Esophagus squamous epithelium (tissue), 5 donors: ENCODE measurements around the gene CFAP90. TPM values are rescaled to one million over a fixed set of nuclear protein-coding genes. Genes with fewer than 3 reads are reported as not detected.

Experiments
- DNase-seq: peaks from one replicate; lab custom pipeline; 2025; lab: John Stamatoyannopoulos, UW
- H3K27ac ChIP-seq, 4 donors: fragments of 200-600 bp; sonication (generic); one replicate each; pipeline ENCODE4 v1.5.1; 2016 to 2019; ENCODE audit warnings: mild to moderate bottlenecking in 1 of 4
- H3K27me3 ChIP-seq, 4 donors: fragments of 200-600 bp; sonication (generic); 1 replicate in 3 of 4; 2 replicates in 1 of 4; pipeline versions ENCODE4 v1.5.1 to v1.6.0; 2017 to 2021; ENCODE audit warnings: antibody characterized with exemption in 1 of 4
- H3K36me3 ChIP-seq, 3 donors: fragments of 200-600 bp; sonication (generic); one replicate each; pipeline ENCODE4 v1.5.1; 2016 to 2019
- H3K4me1 ChIP-seq, 3 donors: fragments of 200-600 bp; sonication (generic); one replicate each; pipeline ENCODE4 v1.5.1; 2017 to 2019
- H3K4me3 ChIP-seq, 4 donors: fragments of 200-600 bp; sonication (generic); 1 replicate in 3 of 4; 2 replicates in 1 of 4; pipeline ENCODE4 v1.5.1; 2016 to 2019; ENCODE audit warnings: mild to moderate bottlenecking in 2 of 4, moderate library complexity in 1 of 4
- H3K9me3 ChIP-seq, 3 donors: fragments of 200-600 bp; sonication (generic); one replicate each; pipeline ENCODE4 v1.5.1; 2016 to 2019
- CTCF ChIP-seq, 6 experiments: fragments of 450-650 bp in 4 of 6; fragments of 200-600 bp in 2 of 6; sonication (generic) in 2 of 6; IDR thresholded peaks; one replicate each; pipeline ENCODE4 v1.5.1; 2016 to 2019; ENCODE audit warnings: antibody characterized with exemption in 6 of 6, mild to moderate bottlenecking in 4 of 6, moderate library complexity in 4 of 6
- POLR2A ChIP-seq, 4 donors: fragments of 450-650 bp; IDR thresholded peaks; one replicate each; pipeline ENCODE4 v1.6.1; 2017; ENCODE audit warnings: antibody characterized with exemption in 4 of 4, mild to moderate bottlenecking in 4 of 4, moderate library complexity in 3 of 4
- WGBS, 2 donors: methylation state at CpG; one replicate each; pipeline ENCODE4 v1.1.5; 2018; 5-methylcytosine and 5-hydroxymethylcytosine counted together
- intact Hi-C: fragments of 100-400 bp; cut with DNase I; formaldehyde crosslinking; loops from one replicate; pipeline ENCODE4 v1.15.0; 2022
- total RNA-seq, 4 donors: library from RNA; depleted of rRNA; stranded (reverse); fragments of >200 nt; gene quantifications; one replicate each; pipeline ENCODE4 v1.1.0, GENCODE V29; 2016
- donor health status: DM: yes; HTN: yes; CAD: no.

CFAP90 gene
- total RNA-seq, 4 donors from 2014 or later = not detected

- Histone ChIP-seq H3K4me1 (no peaks in the 10 kb centered on the region), H3K9me3 (no peaks in the 10 kb centered on the region), H3K36me3 (peaks cover 0 to 57% (median 16%) of the 10 kb centered on the region in 3 donors), H3K4me3 (no peak overlapping the region), H3K27me3 (no peaks in the 10 kb centered on the region), H3K27ac (no peak overlapping the region)
- WGBS, 2 donors = 64 to 74% methylated on average over 8 to 9 of the region's 9 CpGs
- intact Hi-C loops = no loop called here
- DNase-seq = no peak
- TF ChIP-seq POLR2A (IDR thresholded peaks at IDR 0.05) = no peak
- TF ChIP-seq CTCF (IDR thresholded peaks at IDR 0.05) = no peak
These were observed 7.1 kb upstream of the CFAP90 start for GRCh38 chr5:7857926-7858632.

- TF ChIP-seq POLR2A (IDR thresholded peaks at IDR 0.05) (no peak), CTCF (IDR thresholded peaks at IDR 0.05) (no peak)
- DNase-seq = no peak
- Histone ChIP-seq H3K36me3 (peaks cover 0 to 50% (median 16%) of the 10 kb centered on the region in 3 donors), H3K27ac (no peak overlapping the region), H3K4me1 (peaks cover 0 to 2% (median 0%) of the 10 kb centered on the region in 3 donors), H3K27me3 (no peaks in the 10 kb centered on the region), H3K9me3 (no peaks in the 10 kb centered on the region), H3K4me3 (no peak overlapping the region)
- WGBS, 2 donors = 79 to 81% methylated on average over 5 of the region's 5 CpGs
- intact Hi-C loops = no loop called here
These were observed 6.4 kb upstream of the CFAP90 start for GRCh38 chr5:7857361-7857760.

- TF ChIP-seq CTCF (IDR thresholded peaks at IDR 0.05) = peak in 3 of 6 experiments; percentile 12 to 45 (median 42)
- no peak for TF ChIP-seq POLR2A (IDR thresholded peaks at IDR 0.05)
- H3K27ac ChIP-seq = no peak overlapping the region
- WGBS, 2 donors = 100% methylated on average over 2 of the region's 2 CpGs
- H3K9me3 ChIP-seq = no peaks in the 10 kb centered on the region
- intact Hi-C loops = no loop called here
- H3K4me3 ChIP-seq = no peak overlapping the region
- peaks cover 0 to 45% (median 16%) of the 10 kb centered on the region in 3 donors for H3K36me3 ChIP-seq
- H3K27me3 ChIP-seq = no peaks in the 10 kb centered on the region
- peaks cover 0 to 7% (median 0%) of the 10 kb centered on the region in 3 donors for H3K4me1 ChIP-seq
- DNase-seq = no peak
These were observed 5.9 kb upstream of the CFAP90 start for GRCh38 chr5:7856855-7857254.

- H3K4me1 ChIP-seq = peaks cover 0 to 14% (median 7%) of the 10 kb centered on the region in 3 donors
- 52 to 60% methylated on average over 3 of the region's 3 CpGs for WGBS, 2 donors
- no peak overlapping the region for H3K27ac ChIP-seq
- intact Hi-C loops = no loop called here
- DNase-seq = no peak
- TF ChIP-seq CTCF (IDR thresholded peaks at IDR 0.05) (no peak), POLR2A (IDR thresholded peaks at IDR 0.05) (no peak)
- peaks cover 0 to 32% (median 11%) of the 10 kb centered on the region in 3 donors for H3K36me3 ChIP-seq
- peaks cover 0 to 8% (median 0%) of the 10 kb centered on the region in 4 donors for H3K27me3 ChIP-seq
- no peaks in the 10 kb centered on the region for H3K9me3 ChIP-seq
- no peak overlapping the region for H3K4me3 ChIP-seq
These were observed 4.7 kb upstream of the CFAP90 start for GRCh38 chr5:7855611-7856010.

- Histone ChIP-seq H3K27ac (no peak overlapping the region), H3K27me3 (peaks cover 0 to 35% (median 3%) of the 10 kb centered on the region in 4 donors), H3K36me3 (peaks cover 0 to 6% (median 0%) of the 10 kb centered on the region in 3 donors), H3K4me3 (no peak overlapping the region), H3K4me1 (peaks cover 9 to 27% (median 19%) of the 10 kb centered on the region in 3 donors), H3K9me3 (no peaks in the 10 kb centered on the region)
- TF ChIP-seq POLR2A (IDR thresholded peaks at IDR 0.05) (no peak), CTCF (IDR thresholded peaks at IDR 0.05) (no peak)
- DNase-seq = no peak
- 73 to 85% methylated on average over 2 of the region's 2 CpGs for WGBS, 2 donors
- intact Hi-C loops = no loop called here
These were observed 2.1 kb upstream of the CFAP90 start for GRCh38 chr5:7852988-7853387.
